SIG-M5 treated with dmso at 0.1 percent for 504 hours (cell line): ENCODE results near the gene SYN1.

Experiments
- DNase-seq: peaks from one replicate; lab custom pipeline; 2025; ENCODE audit not compliant: unreplicated experiment; lab: John Stamatoyannopoulos, UW

Gene SYN1

DNA sequence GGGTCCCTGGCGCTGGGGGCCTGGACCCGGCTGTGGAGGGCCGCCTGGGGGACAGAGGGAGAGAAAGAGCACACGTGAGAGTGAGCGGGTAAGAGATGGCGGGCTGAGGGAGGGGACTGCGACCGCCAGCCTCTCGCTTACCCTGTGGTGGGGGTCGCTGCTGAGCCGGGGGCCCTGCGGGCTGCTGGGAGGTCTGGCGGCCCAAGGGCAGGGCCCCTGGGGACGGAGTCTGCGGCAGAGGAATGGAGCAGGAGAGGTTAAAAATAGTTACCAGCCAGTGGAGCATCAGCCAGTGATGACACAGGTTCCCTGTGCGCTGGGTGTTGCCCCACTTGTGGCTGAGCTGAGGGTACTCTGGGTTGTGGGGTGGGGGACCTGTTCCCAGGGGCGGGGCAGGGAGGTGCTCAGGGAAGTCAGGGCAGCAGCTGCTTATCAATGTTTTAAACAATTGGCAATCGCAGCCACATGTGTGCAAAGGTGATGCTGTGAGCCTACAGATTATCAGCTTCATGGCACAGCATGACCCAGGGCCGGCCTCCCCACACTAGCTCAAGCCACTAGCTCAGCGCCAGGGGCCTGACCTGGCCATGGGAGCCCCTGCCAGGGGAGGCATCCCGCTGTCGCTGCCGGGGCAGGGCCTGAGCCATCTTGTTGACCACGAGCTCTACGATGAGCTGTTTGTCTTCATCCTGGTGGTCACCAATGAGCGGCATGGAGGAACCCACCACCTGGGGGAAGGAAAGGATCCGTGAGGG is 44.9 kb downstream of the SYN1 start:
- no peak for DNase-seq

GRCh38 chrX:47574076-47574546 is 45.5 kb downstream of the SYN1 start:
- no peak for DNase-seq

DNA sequence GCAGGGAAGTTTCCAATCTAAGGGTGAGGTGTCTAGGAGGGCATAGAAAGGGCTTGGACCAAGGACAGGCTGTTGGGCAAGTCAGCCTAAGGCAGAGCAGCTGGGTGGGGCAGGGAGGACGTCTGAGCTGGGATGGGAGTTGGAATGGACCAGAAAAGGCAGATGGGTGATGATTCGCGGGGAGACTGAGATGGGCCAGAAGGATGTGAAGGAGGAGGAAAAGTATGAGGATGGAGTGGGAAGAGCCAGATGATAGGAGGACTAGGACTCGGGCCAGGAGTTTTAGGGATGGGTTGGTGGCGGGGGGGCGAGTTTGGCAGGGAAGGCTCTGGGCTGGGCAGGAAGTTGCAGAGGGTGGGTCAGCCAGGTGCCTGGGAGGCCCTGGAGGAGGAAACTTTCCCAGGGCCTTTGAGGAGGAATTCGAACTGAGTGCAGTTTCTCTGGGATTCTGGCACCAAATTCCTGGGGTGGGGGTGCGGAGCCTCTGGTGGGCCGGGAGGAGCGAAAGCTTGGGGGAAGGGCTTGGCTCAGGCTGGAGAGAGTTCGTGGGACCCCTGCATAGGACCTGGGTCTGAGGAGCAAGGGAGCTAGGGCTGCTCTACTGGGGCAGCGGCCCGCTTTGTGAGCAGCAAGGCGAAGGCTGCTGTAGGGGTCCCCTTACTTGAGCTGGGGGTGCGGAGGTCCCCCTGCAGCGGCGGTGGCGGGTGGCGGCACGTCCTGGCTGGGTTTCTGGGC is 46.1 kb downstream of the SYN1 start:
- DNase-seq = no peak

DNA sequence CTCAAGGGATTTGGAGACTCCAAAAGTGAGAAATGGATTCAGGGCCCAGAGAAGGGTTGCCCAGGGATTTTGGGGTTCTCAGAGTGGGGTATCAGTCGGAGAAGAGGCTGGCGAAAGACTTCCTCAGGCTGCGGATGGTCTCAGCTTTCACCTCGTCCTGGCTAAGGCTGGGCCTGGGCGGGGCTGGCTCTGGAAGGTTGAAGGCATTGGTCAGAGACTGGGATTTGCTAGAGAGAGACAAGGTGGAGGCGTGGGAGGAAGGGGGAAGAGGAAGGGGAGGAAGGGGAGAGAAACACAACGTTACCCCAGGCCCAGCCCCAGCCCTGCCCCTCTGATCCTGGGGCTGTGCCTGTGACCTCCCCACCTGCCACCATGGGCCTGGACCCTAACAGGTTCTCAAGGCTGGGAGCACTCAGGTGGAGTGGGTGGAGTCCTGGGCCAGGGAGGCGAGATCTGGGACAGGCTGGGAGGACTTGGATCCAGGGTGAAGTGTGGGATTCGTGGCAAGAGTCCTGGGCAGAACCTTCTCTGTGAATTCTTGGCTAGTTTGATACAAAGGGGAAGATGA is 46.8 kb downstream of the SYN1 start:
- no peak for DNase-seq

DNA sequence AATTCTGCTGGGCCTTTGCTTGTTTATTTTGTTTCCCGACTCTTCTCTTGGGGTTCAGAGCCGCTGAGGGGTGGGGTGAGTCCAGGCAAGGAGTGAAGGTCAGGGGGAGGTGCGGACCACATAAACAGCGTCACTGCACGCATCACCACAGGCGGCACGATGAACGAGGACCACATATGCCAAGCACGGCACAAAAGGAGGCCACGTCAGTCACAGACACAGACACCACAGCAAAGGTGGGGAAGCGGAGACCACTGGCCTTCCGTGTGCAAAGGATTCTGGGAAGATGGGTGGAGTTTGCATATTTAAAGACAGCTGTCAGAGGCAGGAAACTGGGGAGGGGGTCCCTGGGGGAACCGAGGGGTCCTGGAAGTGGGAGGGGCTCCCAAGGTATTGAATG is 47.8 kb downstream of the SYN1 start:
- DNase-seq = no peak

DNA sequence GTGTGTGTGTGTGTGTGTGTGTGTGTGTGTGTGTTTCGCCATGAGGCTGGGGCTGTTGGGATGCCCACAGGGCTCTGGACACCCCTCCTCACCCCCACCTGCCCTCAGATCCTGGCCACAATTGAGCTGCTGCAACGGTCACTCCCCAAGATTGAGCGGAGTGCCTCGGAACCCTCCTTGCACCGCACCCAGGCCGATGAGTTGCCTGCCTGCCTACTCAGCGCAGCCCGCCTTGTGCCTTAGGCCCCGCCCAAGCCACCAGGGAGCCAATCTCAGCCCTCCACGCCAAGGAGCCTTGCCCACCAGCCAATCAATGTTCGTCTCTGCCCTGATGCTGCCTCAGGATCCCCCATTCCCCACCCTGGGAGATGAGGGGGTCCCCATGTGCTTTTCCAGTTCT is 48.4 kb downstream of the SYN1 start:
- no peak for DNase-seq

DNA sequence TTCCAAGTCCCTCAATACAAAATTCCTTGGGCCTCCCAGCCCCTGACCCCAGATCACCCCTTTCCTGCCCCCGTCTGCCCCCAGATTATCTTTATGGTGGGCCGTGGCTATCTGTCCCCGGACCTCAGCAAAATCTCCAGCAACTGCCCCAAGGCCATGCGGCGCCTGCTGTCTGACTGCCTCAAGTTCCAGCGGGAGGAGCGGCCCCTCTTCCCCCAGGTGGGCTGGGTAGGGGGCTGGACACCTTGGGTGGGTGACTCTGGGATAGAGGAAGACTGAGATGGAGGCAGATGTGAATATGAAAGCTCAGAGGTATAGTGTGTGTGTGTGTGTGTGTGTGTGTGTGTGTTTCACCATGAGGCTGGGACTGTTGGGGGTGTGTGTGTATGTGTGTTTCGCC is 48.9 kb downstream of the SYN1 start:
- DNase-seq = no peak

- no peak for DNase-seq
These were observed 50.9 kb downstream of the SYN1 start for GRCh38 chrX:47568656-47569295.

GRCh38 chrX:47566841-47567240 is 52.8 kb downstream of the SYN1 start:
- DNase-seq = no peak

GRCh38 chrX:47564438-47565085 is 55.1 kb downstream of the SYN1 start:
- DNase-seq = no peak

- no peak for DNase-seq
These were observed 55.8 kb downstream of the SYN1 start for GRCh38 chrX:47563801-47564315.

DNA sequence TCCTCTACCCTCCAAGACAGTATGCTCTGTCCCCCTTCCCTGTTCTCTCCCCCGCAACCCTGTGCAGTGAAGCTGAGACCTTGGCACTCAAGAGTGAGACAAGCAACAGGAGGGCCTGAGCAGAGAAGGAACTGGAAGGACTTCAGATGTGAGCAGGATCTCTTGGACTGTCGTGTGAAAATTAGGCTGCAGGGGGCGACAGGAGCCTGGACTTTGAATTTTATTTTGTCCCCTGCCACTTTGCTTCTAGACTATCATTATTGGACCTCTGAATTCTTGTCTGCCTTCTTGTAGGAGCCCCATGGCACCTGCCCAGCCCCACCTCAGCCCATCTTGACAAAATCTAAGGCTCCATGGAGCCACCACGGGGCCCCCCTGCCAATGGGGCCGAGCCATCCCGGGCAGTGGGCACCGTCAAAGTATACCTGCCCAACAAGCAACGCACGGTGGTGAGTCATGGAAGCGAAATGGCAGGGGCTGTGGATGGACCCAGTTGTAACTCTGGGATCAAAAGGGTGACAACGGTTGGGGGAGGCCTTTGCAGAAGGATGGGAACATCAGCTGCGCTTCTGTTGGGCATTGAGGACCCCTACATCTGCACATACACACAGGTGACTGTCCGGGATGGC is 56.9 kb downstream of the SYN1 start:
- peak; percentile 28 for DNase-seq

- DNase-seq = no peak
These were observed 58.0 kb downstream of the SYN1 start for GRCh38 chrX:47561659-47562151.

DNA sequence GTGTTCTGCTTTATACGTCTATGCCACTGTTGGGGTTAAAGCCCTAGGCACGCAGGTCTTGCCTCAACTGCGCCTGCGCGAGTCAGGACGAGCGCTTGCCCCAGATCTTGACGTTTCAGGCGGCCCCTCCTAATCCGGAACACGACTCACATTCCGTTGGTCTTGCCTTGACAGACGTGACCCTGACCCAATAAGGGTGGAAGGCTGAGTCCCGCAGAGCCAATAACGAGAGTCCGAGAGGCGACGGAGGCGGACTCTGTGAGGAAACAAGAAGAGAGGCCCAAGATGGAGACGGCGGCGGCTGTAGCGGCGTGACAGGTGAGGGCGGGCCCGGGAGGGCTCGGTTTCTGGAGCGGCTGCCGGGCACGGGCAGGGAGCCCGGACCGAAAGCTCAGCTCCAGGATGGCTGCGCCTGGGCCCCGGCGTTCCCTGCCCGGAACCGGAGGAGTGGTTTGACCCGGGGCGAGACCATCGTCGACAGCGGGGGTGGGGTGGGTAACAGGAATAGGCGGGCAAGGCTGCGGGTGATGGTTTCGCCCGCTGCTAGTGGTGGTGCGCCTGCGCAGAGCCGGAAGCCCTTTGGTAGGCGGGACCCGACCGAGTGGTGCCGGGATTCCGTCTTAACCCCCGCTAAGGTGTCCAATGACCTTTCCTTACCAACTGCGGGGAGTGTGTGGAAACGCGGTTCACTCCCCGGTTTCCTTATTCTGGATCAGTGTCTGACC is 58.6 kb downstream of the SYN1 start, which contains the start of gene ARAF:
Gene ARAF, plus strand, starts transcription at position 272 of the 725 bp plus-strand sequence. CDS start 1,763 bp downstream, outside the sequence.
- peak; percentile 93 for DNase-seq

DNA sequence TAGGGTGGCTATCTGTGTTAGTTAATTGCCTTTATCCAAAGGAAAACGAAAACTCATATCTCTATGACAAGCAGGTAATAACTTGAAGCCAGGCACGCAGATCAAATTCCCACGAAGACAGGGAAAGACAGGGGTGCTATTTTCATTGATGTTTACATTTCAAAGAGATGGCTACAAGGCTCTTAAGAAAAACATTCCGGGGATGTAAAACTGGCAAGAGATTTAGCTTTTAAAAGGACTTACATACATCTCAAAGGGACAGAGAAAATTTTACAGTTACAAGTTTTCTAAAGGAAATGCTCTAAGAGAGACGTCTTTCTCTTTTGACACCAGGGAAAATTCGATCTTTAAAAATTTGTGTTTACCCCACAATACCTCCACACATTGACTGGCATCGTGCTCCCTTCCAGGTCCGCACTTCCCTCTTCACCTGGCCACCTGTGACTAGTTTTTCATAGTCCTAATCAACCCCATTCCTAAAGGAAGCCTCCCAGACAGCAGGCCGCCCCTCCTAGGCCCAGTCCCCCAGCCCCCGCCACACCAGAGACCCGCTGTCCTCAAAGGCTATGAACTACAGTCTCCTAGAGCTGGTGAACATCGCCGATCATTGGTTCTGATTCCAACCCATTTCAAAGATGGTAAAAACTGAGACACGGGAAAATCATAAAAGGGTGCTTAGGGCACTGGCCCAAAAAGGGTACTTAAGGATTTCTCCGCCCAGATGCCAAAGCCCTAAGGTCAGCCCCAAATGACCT is 59.3 kb downstream of the SYN1 start:
- DNase-seq = no peak

DNA sequence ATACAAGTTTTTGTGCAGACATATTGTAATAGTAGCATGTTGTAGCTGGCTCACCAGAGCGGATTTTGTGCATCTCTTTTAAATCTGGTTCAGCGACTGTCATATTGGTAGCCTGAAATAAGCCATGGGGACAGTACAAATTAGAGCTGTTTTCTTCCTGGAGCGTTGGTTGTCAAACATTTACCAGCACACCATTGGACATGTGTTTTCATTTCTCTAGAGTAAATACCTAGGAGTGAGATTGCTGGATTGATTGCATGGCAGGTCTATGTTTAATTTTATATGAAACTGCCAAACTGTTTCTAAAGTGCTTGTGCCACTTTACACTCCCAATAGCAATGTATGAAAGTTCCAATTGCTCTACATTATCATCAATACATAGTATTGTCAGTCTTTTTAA is 61.2 kb downstream of the SYN1 start:
- no peak for DNase-seq

DNA sequence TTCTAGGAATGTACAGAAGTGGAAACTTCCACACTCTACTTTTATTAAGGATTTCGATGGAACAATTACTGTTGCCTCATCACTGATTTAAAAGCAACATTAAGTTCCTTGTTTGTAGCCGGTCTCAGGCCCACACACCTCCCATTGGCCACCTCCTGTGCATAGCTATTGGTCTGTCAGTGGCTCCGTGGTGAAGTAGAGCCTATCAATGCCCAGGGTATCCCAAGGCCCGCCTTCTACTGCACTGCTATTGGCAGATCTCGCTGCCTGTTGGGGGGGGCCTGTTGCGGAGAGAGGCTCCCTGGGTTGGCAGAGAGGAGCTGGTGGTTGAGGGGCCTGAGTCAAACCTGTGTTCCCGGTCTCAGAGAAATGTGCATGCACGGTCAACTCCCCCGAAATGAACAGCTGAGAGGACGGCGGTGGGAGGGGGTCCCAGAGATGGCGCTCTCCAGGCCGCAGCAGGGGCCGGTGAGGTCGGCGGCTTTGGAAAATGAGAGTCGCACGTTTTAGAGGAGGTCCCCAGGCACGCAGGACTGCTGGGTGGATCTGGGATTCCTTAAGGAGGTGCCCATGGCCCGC is 63.5 kb downstream of the SYN1 start:
- peak; percentile 42 for DNase-seq

GRCh38 chrX:47543496-47543895 is 76.2 kb downstream of the SYN1 start:
- no peak for DNase-seq
